ENCODE measurements around the gene KRT31. TPM values are rescaled to one million over a fixed set of nuclear protein-coding genes. Genes with fewer than 3 reads are reported as not detected.
A peak's percentile ranks its signal among the peaks of the same experiment; 100 is the strongest.

Gene KRT31
- total and polyA plus RNA-seq, 2 of the 13 experiments (the other 11 are each of a cell fraction or from before 2014, with no cell fraction given), result 0.05 TPM; not detected in 1

- peak overlapping the region; percentile 57; the same call in 1 of the 2 replicates for H3K9ac ChIP-seq (ENCODE audit: insufficient read depth, low read depth, low read length)
- in situ Hi-C loops (cut with HindIII; ENCODE audit: extremely low pct_ligation_motif_present, low pct_unique_long_range_greater_than_20kb), result no loop called here
- H2AFZ ChIP-seq (ENCODE audit: low read length), result no peak overlapping the region
- WGBS (ENCODE audit: low lambda C conversion rate), result 12% methylated on average over 5 of the region's 5 CpGs
- FAIRE-seq (no peak), ATAC-seq (peak; percentile 50), DNase-seq (ENCODE audit: low spot score) (peak; percentile 71)
- peak overlapping the region; percentile 82 for H3K27ac ChIP-seq (ENCODE audit: extremely low read length, insufficient read depth, low read length)
- no peaks in the 10 kb centered on the region for H3K36me3 ChIP-seq (replicated peaks in 1 of 2; ENCODE audit: control insufficient read depth in 1 of 2, insufficient read depth in 2 of 2, low read length in 2 of 2)
- H3K9me3 ChIP-seq (ENCODE audit: low read length), result no peaks in the 10 kb centered on the region
- H3K4me3 ChIP-seq (replicated peaks in 1 of 3; ENCODE audit: insufficient read depth in 1 of 3, low read depth in 2 of 3, low read length in 3 of 3), result peak overlapping the region in 1 of 3 experiments; percentile 20; a peak in 1 of 6 replicates
- no peaks in the 10 kb centered on the region for H3K79me2 ChIP-seq (ENCODE audit: insufficient read depth, low read length)
- BruUV-seq (replicated peaks), result TSS peak; percentile 77
- ChIA-PET CTCF (ENCODE audit: low intra/inter-chr PET ratio, low total read pairs) (no interaction called here), POLR2A (interaction anchor here (0.7 to 2.1 kb wide), 8 partner anchors 11 to 514 kb away, joined by 3 to 35 read pairs (median 3); partner anchors contain the start of genes EIF1 and KRT19)
- intact Hi-C loops (cut with micrococcal nuclease; ENCODE audit: unreplicated experiment), result loop anchor here (5.0 to 10.0 kb wide), 2 partner anchors 118 to 251 kb away; no protein-coding TSS in a partner anchor
- no peaks in the 10 kb centered on the region for H3K27me3 ChIP-seq (ENCODE audit: control insufficient read depth in 1 of 2, insufficient read depth in 2 of 2, low read length in 2 of 2)
- H3K4me1 ChIP-seq (ENCODE audit: insufficient read depth, low read length), result peaks cover 62% of the 10 kb centered on the region
- peak overlapping the region; percentile 67 for H3K4me2 ChIP-seq (ENCODE audit: low read depth, low read length)
- no peaks in the 10 kb centered on the region for H4K20me1 ChIP-seq (ENCODE audit: insufficient read depth, low read length)
- TF ChIP-seq NCOR1 (IDR thresholded peaks at IDR 0.05; ENCODE audit: borderline replicate concordance, low read length), result peak; percentile 6; the same call in 1 of the 2 replicates
- TF ChIP-seq CEBPB (IDR thresholded peaks at IDR 0.05; ENCODE audit: borderline replicate concordance, low read depth, low read length), result peak; percentile 65; the same call in 1 of the 2 replicates
- no peak for TF ChIP-seq BCLAF1 (IDR thresholded peaks at IDR 0.05)
- TF ChIP-seq ZSCAN31 (CRISPR knock-in tag; IDR thresholded peaks at IDR 0.05; ENCODE audit: low read depth), result 0 out of 2 replicates have a peak, but pooled peaks have one; percentile 41
- TF ChIP-seq CEBPG (CRISPR knock-in tag; IDR thresholded peaks at IDR 0.05), result peak; percentile 37
- 0 out of 2 replicates have a peak, but pooled peaks have one; percentile 16 for TF ChIP-seq ZNF414 (CRISPR knock-in tag; IDR thresholded peaks at IDR 0.05)
- TF ChIP-seq ZFX (CRISPR knock-in tag; IDR thresholded peaks at IDR 0.05; ENCODE audit: low read depth), result 0 out of 2 replicates have a peak, but pooled peaks have one; percentile 1
- peak; percentile 30; the same call in 1 of the 2 replicates for TF ChIP-seq FOXA3 (CRISPR knock-in tag; IDR thresholded peaks at IDR 0.05)
- TF ChIP-seq SMAD9 (CRISPR knock-in tag; IDR thresholded peaks at IDR 0.05), result no peak
- TF ChIP-seq SIX1 (CRISPR knock-in tag; IDR thresholded peaks at IDR 0.05; ENCODE audit: borderline replicate concordance), result 0 out of 2 replicates have a peak, but pooled peaks have one; percentile 6
- TF ChIP-seq SOX13 (IDR thresholded peaks at IDR 0.05), result no peak
- TF ChIP-seq SOX13 (CRISPR knock-in tag; conservative IDR thresholded peaks at IDR 0.05 in 1 of 2, IDR thresholded peaks at IDR 0.05 in 1 of 2), result peak in 1 of 2 experiments; percentile 41; a peak in 1 of 4 replicates
- no peak for TF ChIP-seq ZFP36L2 (CRISPR knock-in tag; IDR thresholded peaks at IDR 0.05)
- no peak for TF ChIP-seq PAXIP1 (CRISPR knock-in tag; conservative IDR thresholded peaks at IDR 0.05)
- TF ChIP-seq KAT2B (IDR thresholded peaks at IDR 0.05; ENCODE audit: borderline replicate concordance, low read depth, low read length), result peak; percentile 90
These were observed 19.1 kb upstream of the KRT31 start for GRCh38 chr17:41416479-41416878.
